Right lobe of liver (tissue), 4 donors: Measurements from ENCODE around the gene ALOX5.

Experiments used
- CTCF ChIP-seq, 4 donors: fragments of 200-600 bp in 3 of 4; fragments of 450-650 bp in 1 of 4; IDR thresholded peaks; one replicate each; pipeline versions ENCODE4 v1.5.1 to v1.8.0; 2016 to 2022; ENCODE audit warnings: antibody characterized with exemption in 4 of 4, mild to moderate bottlenecking in 2 of 4
- POLR2A ChIP-seq: fragments of 450-650 bp; IDR thresholded peaks from one replicate; pipeline ENCODE4 v1.6.1; 2017; ENCODE audit warnings: antibody characterized with exemption, mild to moderate bottlenecking
- donor health status: DM: no; HTN: no; CAD: no.
- donor health status: DM: no; HTN: no; CAD: no.
- donor health status: DM: no; HTN: yes; CAD: no.

GRCh38 chr10:45452743-45453452 is 78.9 kb downstream of the ALOX5 start:
- TF ChIP-seq CTCF (IDR thresholded peaks at IDR 0.05) (no peak), POLR2A (no peak)
